IMR-90 (cell line): ENCODE measurements around the gene REPS2. TPM values are rescaled to one million over a fixed set of nuclear protein-coding genes. Genes with fewer than 3 reads are reported as not detected.

ENCODE experiments used
- ATAC-seq: fragments of 200-7000 bp; cut with Tn5 transposase; 2 replicates; pipeline ENCODE4 v1.9.1; 2020; ENCODE audit warnings: low read depth, mild to moderate bottlenecking, moderate library complexity
- BruUV-seq: library from RNA; stranded (reverse); fragments of 400-500 nt; replicated peaks from 2 replicates; lab custom pipeline; 2021; lab: Mats Ljungman, UMichigan
- CTCF ChIA-PET: fragments of 300-600 bp; formaldehyde crosslinking; extraction: SDS; loops from one replicate; lab custom pipeline; 2021; ENCODE audit warnings: antibody characterized with exemption; lab: Yijun Ruan, JAX
- POLR2A ChIA-PET: fragments of 300-600 bp; sonication (Branson Sonifier 250); formaldehyde crosslinking; loops from one replicate; lab custom pipeline; 2022; ENCODE audit warnings: antibody characterized with exemption; ENCODE audit not compliant: unreplicated experiment; lab: Charles Lee
- DNase-seq: peaks from one replicate; pipeline ENCODE4 v3.0.0; 2013
- H2AFZ ChIP-seq: replicated peaks from 2 replicates; pipeline ENCODE3; 2013; ENCODE audit warnings: low read length, mild to moderate bottlenecking; ENCODE audit not compliant: poor library complexity
- H2AK5ac ChIP-seq: 2 replicates; pipeline ENCODE4 v1.6.1; 2013; ENCODE audit warnings: low read depth, low read length, inconsistent platforms
- H2AK9ac ChIP-seq: replicated peaks from 2 replicates; pipeline ENCODE3; 2013; ENCODE audit warnings: mild to moderate bottlenecking, low read depth, low read length, moderate library complexity; ENCODE audit not compliant: poor library complexity
- H2BK120ac ChIP-seq: 2 replicates; pipeline ENCODE4 v1.6.1; 2013; ENCODE audit warnings: low read depth, low read length, inconsistent platforms
- H2BK15ac ChIP-seq: 3 replicates; pipeline ENCODE4 v1.6.1; 2013; ENCODE audit warnings: low read depth, low read length, inconsistent platforms
- H2BK20ac ChIP-seq: 2 replicates; pipeline ENCODE4 v1.6.1; 2013; ENCODE audit warnings: low read depth, mild to moderate bottlenecking, inconsistent platforms, low read length, moderate library complexity
- H2BK5ac ChIP-seq: 2 replicates; pipeline ENCODE4 v1.6.1; 2013; ENCODE audit warnings: mild to moderate bottlenecking, low read depth, low read length, inconsistent platforms; ENCODE audit not compliant: poor library complexity, severe bottlenecking
- H3K14ac ChIP-seq: replicated peaks from 2 replicates; pipeline ENCODE4 v1.6.1; 2013; ENCODE audit warnings: low read depth, low read length, inconsistent platforms
- H3K18ac ChIP-seq: 2 replicates; pipeline ENCODE4 v1.6.1; 2013; ENCODE audit warnings: low read depth, low read length, control low read depth
- H3K23ac ChIP-seq: 2 replicates; pipeline ENCODE4 v1.6.1; 2013; ENCODE audit warnings: low read depth, low read length, inconsistent platforms
- H3K27ac ChIP-seq: 2 replicates; pipeline ENCODE4 v1.5.1; 2013; ENCODE audit warnings: mild to moderate bottlenecking, control low read depth, low read length; ENCODE audit not compliant: insufficient read depth
- H3K27me3 ChIP-seq: 2 replicates; pipeline ENCODE4 v1.6.1; 2013; ENCODE audit warnings: low read length; ENCODE audit not compliant: control insufficient read depth, insufficient read depth
- H3K36me3 ChIP-seq: 2 replicates; pipeline ENCODE4 v1.6.1; 2013; ENCODE audit warnings: low read length, mixed read lengths; ENCODE audit not compliant: control insufficient read depth, insufficient read depth
- H3K4ac ChIP-seq: 2 replicates; pipeline ENCODE4 v1.6.1; 2013; ENCODE audit warnings: low read depth, low read length, inconsistent platforms
- H3K4me1 ChIP-seq: 2 replicates; pipeline ENCODE4 v1.6.1; 2013; ENCODE audit warnings: low read length, mixed read lengths; ENCODE audit not compliant: control insufficient read depth, insufficient read depth
- H3K4me2 ChIP-seq: 2 replicates; pipeline ENCODE4 v1.6.1; 2013; ENCODE audit warnings: low read depth, mild to moderate bottlenecking, control low read depth, low read length, moderate library complexity
- H3K4me3 ChIP-seq: 2 replicates; pipeline ENCODE4 v1.5.1; 2013; ENCODE audit warnings: low read depth, mild to moderate bottlenecking, control low read depth, low read length, moderate library complexity; ENCODE audit not compliant: insufficient read depth
- H3K56ac ChIP-seq: 2 replicates; pipeline ENCODE4 v1.6.1; 2013; ENCODE audit warnings: low read length, inconsistent platforms; ENCODE audit not compliant: insufficient read depth; ENCODE audit errors: extremely low read depth
- H3K79me1 ChIP-seq, 2 experiments: 2 replicates each; pipeline ENCODE4 v1.6.1; 2013; ENCODE audit warnings: low read length in 2 of 2, inconsistent platforms in 1 of 2, low read depth in 1 of 2
- H3K9ac ChIP-seq: 2 replicates; pipeline ENCODE4 v1.6.1; 2013; ENCODE audit warnings: low read depth, low read length, control low read depth
- H3K9me1 ChIP-seq: 2 replicates; pipeline ENCODE4 v1.6.1; 2013; ENCODE audit warnings: low read length, inconsistent platforms; ENCODE audit not compliant: insufficient read depth
- H3K9me3 ChIP-seq: 2 replicates; pipeline ENCODE4 v1.6.1; 2013; ENCODE audit warnings: low read length; ENCODE audit not compliant: control insufficient read depth, insufficient read depth
- H4K20me1 ChIP-seq: 2 replicates; pipeline ENCODE4 v1.6.1; 2013; ENCODE audit warnings: low read length, inconsistent platforms; ENCODE audit not compliant: insufficient read depth
- H4K5ac ChIP-seq: 2 replicates; pipeline ENCODE4 v1.6.1; 2013; ENCODE audit warnings: mild to moderate bottlenecking, low read depth, low read length, control low read depth
- H4K8ac ChIP-seq, 2 experiments: 2 replicates each; pipeline ENCODE4 v1.6.1; 2013; ENCODE audit warnings: low read depth in 2 of 2, low read length in 2 of 2, control low read depth in 1 of 2, inconsistent platforms in 1 of 2
- H4K91ac ChIP-seq: 2 replicates; pipeline ENCODE4 v1.6.1; 2013; ENCODE audit warnings: low read depth, low read length, inconsistent platforms; ENCODE audit not compliant: insufficient read depth
- BHLHE40 ChIP-seq: fragments of 150-350 bp; IDR thresholded peaks from 2 replicates; pipeline ENCODE4 v1.6.1; 2016; ENCODE audit warnings: mild to moderate bottlenecking, low read depth, low read length
- CEBPB ChIP-seq: IDR thresholded peaks from 2 replicates; pipeline ENCODE4 v1.6.1; 2012; ENCODE audit warnings: low read depth, low read length, improper control_type of control experiment
- CHD1 ChIP-seq: IDR thresholded peaks from 2 replicates; pipeline ENCODE4 v1.6.1; 2012; ENCODE audit warnings: low read depth, low read length, improper control_type of control experiment
- CTCF ChIP-seq: conservative IDR thresholded peaks from 2 replicates; pipeline ENCODE4 v1.5.1; 2012; ENCODE audit warnings: mild to moderate bottlenecking, low read depth, low read length, improper control_type of control experiment
- ELK1 ChIP-seq: fragments of 150-350 bp; IDR thresholded peaks from 2 replicates; pipeline ENCODE4 v1.6.1; 2016; ENCODE audit warnings: low read depth, mild to moderate bottlenecking, low read length, moderate library complexity, borderline replicate concordance
- FOS ChIP-seq: fragments of 150-350 bp; IDR thresholded peaks from 2 replicates; pipeline ENCODE4 v1.6.1; 2016; ENCODE audit warnings: low read depth, low read length
- MAFK ChIP-seq: IDR thresholded peaks from 2 replicates; pipeline ENCODE4 v1.6.1; 2012; ENCODE audit warnings: low read depth, low read length, improper control_type of control experiment
- MAZ ChIP-seq: IDR thresholded peaks from 2 replicates; pipeline ENCODE4 v1.6.1; 2012; ENCODE audit warnings: low read depth, mild to moderate bottlenecking, low read length, improper control_type of control experiment, moderate library complexity, borderline replicate concordance
- MXI1 ChIP-seq: IDR thresholded peaks from 2 replicates; pipeline ENCODE4 v1.6.1; 2012; ENCODE audit warnings: low read depth, mild to moderate bottlenecking, low read length, moderate library complexity, borderline replicate concordance
- NFE2L2 ChIP-seq: fragments of 150-350 bp; IDR thresholded peaks from 2 replicates; pipeline ENCODE4 v1.6.1; 2016; ENCODE audit warnings: low read depth, mild to moderate bottlenecking, low read length
- POLR2A ChIP-seq: IDR thresholded peaks from 2 replicates; pipeline ENCODE4 v1.6.1; 2012; ENCODE audit warnings: mild to moderate bottlenecking, low read depth, low read length
- RAD21 ChIP-seq: IDR thresholded peaks from 2 replicates; pipeline ENCODE4 v1.6.1; 2012; ENCODE audit warnings: low read length, improper control_type of control experiment
- RCOR1 ChIP-seq: IDR thresholded peaks from 2 replicates; pipeline ENCODE4 v1.6.1; 2012; ENCODE audit warnings: mild to moderate bottlenecking, low read length, improper control_type of control experiment; ENCODE audit not compliant: insufficient replicate concordance
- RFX5 ChIP-seq: IDR thresholded peaks from 2 replicates; pipeline ENCODE4 v1.8.0; 2012; ENCODE audit warnings: low read depth, mild to moderate bottlenecking, low read length, moderate library complexity
- SMC3 ChIP-seq: fragments of 150-350 bp; IDR thresholded peaks from 2 replicates; pipeline ENCODE4 v1.6.1; 2016; ENCODE audit warnings: low read depth, mild to moderate bottlenecking, antibody characterized with exemption, low read length, moderate library complexity
- USF2 ChIP-seq: fragments of 150-350 bp; IDR thresholded peaks from 2 replicates; pipeline ENCODE4 v1.6.1; 2017; ENCODE audit warnings: mild to moderate bottlenecking, antibody characterized with exemption, low read length, low read depth
- WGBS, 2 experiments: methylation state at CpG; one replicate each; pipeline versions ENCODE4 v1.1.5 to v1.1.7; 2013; ENCODE audit warnings: missing lambda C conversion rate in 2 of 2; ENCODE audit not compliant: insufficient read length in 1 of 2; ENCODE audit errors: extremely low coverage in 2 of 2; 5-methylcytosine and 5-hydroxymethylcytosine counted together
- dilution Hi-C: fragments of 300-500 bp; cut with HindIII; formaldehyde crosslinking; loops from one replicate; pipeline ENCODE4 v1.14.3; 2018; ENCODE audit warnings: low sequenced_read_pairs; ENCODE audit not compliant: unreplicated experiment
- in situ Hi-C: fragments of 300-500 bp; cut with MboI; formaldehyde crosslinking; loops from 3 replicates; pipeline ENCODE4 v1.14.3; 2019; ENCODE audit warnings: low sequenced_read_pairs, inconsistent platforms, mixed read lengths
- intact Hi-C: fragments of 100-400 bp; cut with micrococcal nuclease; formaldehyde crosslinking; loops from 2 replicates; pipeline ENCODE4 v1.10.0; 2022
- polyA plus RNA-seq, 3 experiments: library from polyadenylated mRNA; depleted of rRNA; stranded (reverse); fragments of >200 nt; gene quantifications; 2 replicates each; pipeline ENCODE4 v1.2.3, GENCODE V29; 2012; ENCODE audit warnings: low replicate concordance in 1 of 3
- total RNA-seq: library from RNA; depleted of rRNA; stranded (reverse); fragments of >200 nt; gene quantifications from 2 replicates; pipeline ENCODE4 v1.2.3, GENCODE V29; 2012

REPS2 gene
- total and polyA plus RNA-seq, 2 of the 4 experiments (the other 2 are of a cell fraction), result 0.02 to 0.18 TPM

DNA sequence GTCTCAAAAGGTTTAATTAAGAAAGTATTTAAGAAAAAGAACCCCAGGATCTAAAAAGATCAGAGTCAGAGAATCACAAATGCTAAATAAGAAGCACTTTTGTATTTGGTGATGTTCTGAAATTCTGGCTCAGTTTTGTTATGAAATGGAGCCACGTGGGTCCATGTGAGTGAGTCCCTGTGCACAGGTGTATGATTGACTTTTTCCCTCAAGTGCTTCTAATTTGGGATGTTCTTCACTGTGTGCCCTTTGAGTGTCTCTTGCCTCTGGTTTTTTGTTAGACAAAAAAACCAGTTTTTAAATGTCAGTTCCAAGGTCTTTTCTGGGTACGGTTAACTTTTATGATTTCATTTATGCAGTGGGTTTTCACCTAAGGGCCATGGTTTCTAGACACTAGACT lies 44.4 kb downstream of the REPS2 start:
- Histone ChIP-seq H2BK15ac (no peak overlapping the region), H3K27ac (no peak overlapping the region), H3K23ac (no peak overlapping the region), H3K27me3 (peaks cover 8% of the 10 kb centered on the region), H3K14ac (no peak overlapping the region), H4K20me1 (no peaks in the 10 kb centered on the region), H3K9ac (no peak overlapping the region), H3K4me1 (no peaks in the 10 kb centered on the region), H3K9me1 (no peaks in the 10 kb centered on the region), H4K91ac (no peak overlapping the region), H2BK20ac (no peak overlapping the region), H3K4me2 (no peak overlapping the region), H3K56ac (no peak overlapping the region), H3K36me3 (no peaks in the 10 kb centered on the region), H2BK5ac (no peak overlapping the region), H3K9me3 (no peaks in the 10 kb centered on the region), H3K4ac (no peak overlapping the region), H2BK120ac (no peak overlapping the region), H3K18ac (no peak overlapping the region), H2AFZ (no peak overlapping the region), H2AK9ac (no peak overlapping the region), H3K79me1 (no peaks in the 10 kb centered on the region), H4K8ac (no peak overlapping the region), H2AK5ac (no peak overlapping the region), H4K5ac (no peak overlapping the region), H3K4me3 (no peak overlapping the region)
- ATAC-seq, result no peak
- no CpG with 5 or more reads among the region's 2 CpGs for WGBS, 2 experiments
- ChIA-PET CTCF (no interaction called here), POLR2A (no interaction called here)
- intact Hi-C loops (no loop called here), in situ Hi-C loops (no loop called here), dilution Hi-C loops (no loop called here)
- DNase-seq, result no peak
- TF ChIP-seq CTCF (no peak), FOS (no peak), CEBPB (no peak), RCOR1 (no peak), ELK1 (no peak), RFX5 (no peak), MXI1 (no peak), MAZ (no peak), POLR2A (no peak), NFE2L2 (no peak), BHLHE40 (no peak), CHD1 (no peak), MAFK (no peak), SMC3 (no peak), RAD21 (no peak), USF2 (no peak)
- no TSS peak for BruUV-seq
